ENCODE measurements around the gene TSHZ2.

Gene TSHZ2

DNA sequence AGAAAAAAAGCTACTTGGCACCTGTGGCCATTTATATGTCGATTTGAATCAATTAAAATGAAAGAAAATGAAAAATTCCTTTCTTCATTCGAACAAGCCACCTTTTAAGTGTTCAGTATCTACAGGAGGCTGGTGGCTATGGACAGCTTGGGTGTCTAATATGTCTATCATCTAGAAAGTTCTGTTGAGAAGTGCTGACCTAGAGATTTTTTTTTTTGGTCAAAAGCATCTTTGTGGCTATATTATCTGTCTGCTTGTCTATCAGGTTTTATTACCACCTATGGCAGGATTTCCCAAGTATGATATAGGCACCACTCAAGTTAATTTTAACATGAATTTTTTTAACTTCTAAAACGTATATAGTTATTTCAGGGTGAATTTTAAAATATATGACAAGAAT is 250.8 kb downstream of the TSHZ2 start:
- FAIRE-seq = no peak
- DNase-seq (ENCODE audit: insufficient read length, low spot score) = no peak
- TF ChIP-seq, protein P1, sequence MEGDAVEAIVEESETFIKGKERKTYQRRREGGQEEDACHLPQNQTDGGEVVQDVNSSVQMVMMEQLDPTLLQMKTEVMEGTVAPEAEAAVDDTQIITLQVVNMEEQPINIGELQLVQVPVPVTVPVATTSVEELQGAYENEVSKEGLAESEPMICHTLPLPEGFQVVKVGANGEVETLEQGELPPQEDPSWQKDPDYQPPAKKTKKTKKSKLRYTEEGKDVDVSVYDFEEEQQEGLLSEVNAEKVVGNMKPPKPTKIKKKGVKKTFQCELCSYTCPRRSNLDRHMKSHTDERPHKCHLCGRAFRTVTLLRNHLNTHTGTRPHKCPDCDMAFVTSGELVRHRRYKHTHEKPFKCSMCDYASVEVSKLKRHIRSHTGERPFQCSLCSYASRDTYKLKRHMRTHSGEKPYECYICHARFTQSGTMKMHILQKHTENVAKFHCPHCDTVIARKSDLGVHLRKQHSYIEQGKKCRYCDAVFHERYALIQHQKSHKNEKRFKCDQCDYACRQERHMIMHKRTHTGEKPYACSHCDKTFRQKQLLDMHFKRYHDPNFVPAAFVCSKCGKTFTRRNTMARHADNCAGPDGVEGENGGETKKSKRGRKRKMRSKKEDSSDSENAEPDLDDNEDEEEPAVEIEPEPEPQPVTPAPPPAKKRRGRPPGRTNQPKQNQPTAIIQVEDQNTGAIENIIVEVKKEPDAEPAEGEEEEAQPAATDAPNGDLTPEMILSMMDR (IDR thresholded peaks at IDR 0.05; ENCODE audit: insufficient read depth, missing control alignments) = no peak

DNA sequence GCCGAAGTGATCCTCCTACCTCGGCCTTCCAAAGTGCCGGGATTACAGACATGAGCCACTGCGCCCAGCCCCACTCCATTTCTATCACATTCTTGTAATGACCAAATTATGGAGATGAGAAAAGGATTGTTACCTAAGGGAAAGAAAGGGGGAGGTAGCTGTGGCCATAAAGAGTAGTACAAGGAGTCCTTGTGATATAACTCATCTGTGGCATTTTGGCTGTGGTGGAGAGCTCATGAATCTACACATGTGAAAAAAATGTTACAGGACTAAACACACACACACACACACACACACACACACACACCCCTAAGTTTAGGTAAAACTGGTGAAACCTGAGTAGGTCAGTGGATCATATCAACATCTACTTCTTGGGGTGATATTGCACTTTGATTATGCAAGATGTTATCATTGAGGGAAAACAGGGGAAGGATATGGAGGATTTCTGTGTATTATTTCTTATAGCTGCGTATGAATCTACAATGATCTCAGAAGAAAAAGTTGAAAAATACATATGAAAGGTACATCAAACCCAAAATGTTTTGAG is 251.5 kb downstream of the TSHZ2 start:
- FAIRE-seq (no peak), DNase-seq (ENCODE audit: insufficient read length, low spot score) (no peak)
- TF ChIP-seq, protein P1 (IDR thresholded peaks at IDR 0.05; ENCODE audit: insufficient read depth, missing control alignments) = no peak

DNA sequence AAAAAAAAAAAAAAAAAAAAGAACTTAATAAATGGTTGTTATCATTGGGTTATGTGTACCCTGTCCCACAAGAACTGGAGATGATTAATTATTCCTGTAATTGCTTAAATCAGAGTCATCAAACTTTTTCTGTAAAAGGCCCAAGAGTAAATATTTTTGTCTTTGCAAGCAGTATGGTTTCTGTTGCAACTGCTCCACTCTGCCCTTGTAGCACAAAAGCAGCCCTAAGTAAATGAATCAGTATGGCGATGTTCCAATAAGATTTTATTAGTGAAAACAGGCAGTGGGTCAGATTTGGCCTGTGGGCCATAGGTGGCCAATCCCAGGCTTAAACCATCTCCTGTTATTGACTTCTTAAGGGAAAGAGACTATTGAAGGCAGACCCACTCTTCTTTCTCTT is 252.7 kb downstream of the TSHZ2 start:
- DNase-seq (ENCODE audit: insufficient read length, low spot score) = no peak
- no peak for FAIRE-seq
- TF ChIP-seq, protein P1 (IDR thresholded peaks at IDR 0.05; ENCODE audit: insufficient read depth, missing control alignments) = no peak

DNA sequence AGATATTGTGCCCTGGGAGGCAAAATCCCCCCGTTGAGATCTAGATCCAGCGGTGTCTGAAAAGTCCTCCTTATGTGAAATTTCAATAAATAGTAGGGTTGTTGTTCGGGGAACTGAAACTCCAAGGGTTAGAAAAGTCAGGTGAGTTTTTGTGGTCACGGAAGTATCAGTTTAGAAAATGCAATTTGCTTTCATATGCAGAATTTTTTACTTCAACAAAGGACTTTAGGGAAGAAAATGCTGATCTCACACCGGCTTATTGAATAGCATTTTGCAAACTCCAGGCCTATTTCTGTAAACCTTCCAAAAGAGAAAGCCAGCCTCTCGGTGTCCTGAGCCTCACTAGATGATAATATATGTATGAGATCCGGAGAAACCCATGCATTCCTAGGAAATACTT is 254.7 kb downstream of the TSHZ2 start:
- DNase-seq (ENCODE audit: insufficient read length, low spot score) (no peak), FAIRE-seq (no peak)

DNA sequence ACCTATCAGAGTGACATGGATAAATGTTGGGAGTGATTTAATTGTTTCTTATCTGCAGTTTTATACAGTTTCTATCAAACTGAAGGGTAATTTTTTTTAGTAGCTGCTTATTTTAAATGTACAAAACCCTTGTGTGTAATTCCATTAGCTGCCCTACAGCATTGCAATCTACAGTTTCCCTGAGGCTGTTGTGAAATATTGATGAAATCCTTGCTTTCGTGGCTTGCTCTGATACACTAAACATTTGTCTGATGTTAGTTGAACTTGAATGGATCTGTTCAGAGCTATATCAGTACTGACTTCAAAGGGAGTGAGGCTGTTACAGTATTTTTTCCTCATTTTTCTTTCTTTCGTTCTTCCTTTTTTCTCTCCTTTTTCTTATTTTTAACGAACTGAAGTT is 255.4 kb downstream of the TSHZ2 start:
- TF ChIP-seq, protein P1 (IDR thresholded peaks at IDR 0.05; ENCODE audit: insufficient read depth, missing control alignments) = no peak
- FAIRE-seq (no peak), DNase-seq (ENCODE audit: insufficient read length, low spot score) (no peak)

More for the DNA sequence above, 254.7 kb downstream of the TSHZ2 start:
- TF ChIP-seq, protein P1 (IDR thresholded peaks at IDR 0.05; ENCODE audit: insufficient read depth, missing control alignments) = no peak

DNA sequence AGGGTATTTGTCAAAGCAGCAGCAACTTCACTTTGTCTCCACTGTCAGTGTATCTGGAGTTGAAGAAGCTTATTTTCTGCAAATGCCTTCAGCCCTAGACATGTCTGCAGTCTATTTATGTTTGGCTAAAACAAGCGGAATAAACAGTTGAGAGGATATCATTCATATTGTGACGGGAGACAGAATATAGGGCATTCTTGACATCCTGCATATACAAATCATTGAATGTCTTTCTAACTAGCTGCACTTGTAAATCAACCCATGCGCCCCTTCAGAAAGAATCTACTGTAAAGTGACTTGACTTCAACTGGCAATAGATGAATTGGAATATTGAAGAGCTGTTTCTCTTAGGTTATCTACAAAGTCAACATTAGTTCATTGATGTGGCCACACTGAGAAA is 258.9 kb downstream of the TSHZ2 start:
- TF ChIP-seq, protein P1 (IDR thresholded peaks at IDR 0.05; ENCODE audit: insufficient read depth, missing control alignments) = no peak
- no peak for FAIRE-seq
- no peak for DNase-seq (ENCODE audit: insufficient read length, low spot score)

DNA sequence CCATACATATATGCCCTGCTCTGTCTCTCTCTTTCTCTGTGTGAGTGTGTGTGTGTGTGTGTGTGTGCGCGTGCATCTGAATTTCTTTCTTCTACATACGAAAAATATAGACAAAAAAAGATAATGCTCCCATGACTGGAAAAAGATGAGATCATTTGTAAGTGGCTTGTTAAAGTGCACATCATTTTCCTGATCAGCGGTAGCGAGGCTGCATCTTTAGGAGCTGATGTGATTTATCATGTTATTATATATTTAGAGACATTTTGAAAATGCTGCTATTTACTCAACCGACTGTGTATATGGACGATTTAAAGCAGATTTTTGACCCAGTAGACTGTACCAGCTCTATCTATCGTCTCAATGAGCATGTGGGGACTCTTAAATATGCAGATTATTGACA is 265.3 kb downstream of the TSHZ2 start:
- TF ChIP-seq, protein P1 (IDR thresholded peaks at IDR 0.05; ENCODE audit: insufficient read depth, missing control alignments) = no peak
- no peak for FAIRE-seq
- DNase-seq (ENCODE audit: insufficient read length, low spot score) = no peak
